Neuron (in vitro differentiated cells): ENCODE measurements around the gene PLA2G2F.
"Not testable (repeated sequence)": the region's sequence is repeated elsewhere in the genome, so short reads cannot be mapped to it uniquely, and the experiment has no call there.

ENCODE experiments used
- H2AFZ ChIP-seq: one replicate; pipeline ENCODE4 v1.6.1; 2013; ENCODE audit warnings: low read depth, mild to moderate bottlenecking, inconsistent platforms, low read length, moderate library complexity
- H3K27me3 ChIP-seq: one replicate; pipeline ENCODE4 v1.6.1; 2013; ENCODE audit warnings: low read length; ENCODE audit not compliant: insufficient read depth
- H3K36me3 ChIP-seq: one replicate; pipeline ENCODE4 v1.6.1; 2013; ENCODE audit warnings: low read length; ENCODE audit not compliant: insufficient read depth
- H3K4me1 ChIP-seq: one replicate; pipeline ENCODE4 v1.6.1; 2013; ENCODE audit warnings: low read length; ENCODE audit not compliant: insufficient read depth
- H3K4me3 ChIP-seq: 2 replicates; pipeline ENCODE4 v1.5.1; 2013; ENCODE audit warnings: mild to moderate bottlenecking, low read length, moderate library complexity
- H3K9me3 ChIP-seq: one replicate; pipeline ENCODE4 v1.6.1; 2013; ENCODE audit warnings: low read length

The PLA2G2F gene

GRCh38 chr1:20123722-20124455, 15.2 kb upstream of the PLA2G2F start:
- Histone ChIP-seq H3K27me3 (no peaks in the 10 kb centered on the region), H3K36me3 (no peaks in the 10 kb centered on the region), H3K4me3 (no peak overlapping the region), H3K9me3 (no peaks in the 10 kb centered on the region), H2AFZ (no peak overlapping the region), H3K4me1 (peaks cover 12% of the 10 kb centered on the region)

- peaks cover 2% of the 10 kb centered on the region for H3K9me3 ChIP-seq
- H3K4me3 ChIP-seq: no peak overlapping the region
- H3K4me1 ChIP-seq: peaks cover 12% of the 10 kb centered on the region
- no peaks in the 10 kb centered on the region for H3K36me3 ChIP-seq
- H2AFZ ChIP-seq: no peak overlapping the region
- H3K27me3 ChIP-seq: no peaks in the 10 kb centered on the region
Observed at GRCh38 chr1:20124456-20125057, 14.6 kb upstream of the PLA2G2F start.

GRCh38 chr1:20125100-20125499, 14.0 kb upstream of the PLA2G2F start:
- Histone ChIP-seq H3K36me3 (no peaks in the 10 kb centered on the region), H3K27me3 (no peaks in the 10 kb centered on the region), H2AFZ (no peak overlapping the region), H3K9me3 (peaks cover 2% of the 10 kb centered on the region), H3K4me3 (no peak overlapping the region), H3K4me1 (peaks cover 12% of the 10 kb centered on the region)

- no peak overlapping the region for H3K4me3 ChIP-seq
- no peak overlapping the region for H2AFZ ChIP-seq
- peaks cover 2% of the 10 kb centered on the region for H3K9me3 ChIP-seq
- peaks cover 12% of the 10 kb centered on the region for H3K4me1 ChIP-seq
- H3K36me3 ChIP-seq: no peaks in the 10 kb centered on the region
- no peaks in the 10 kb centered on the region for H3K27me3 ChIP-seq
Observed at GRCh38 chr1:20126041-20126805, 12.9 kb upstream of the PLA2G2F start.

GRCh38 chr1:20126806-20127440, 12.2 kb upstream of the PLA2G2F start:
- H3K4me3 ChIP-seq: no peak overlapping the region
- H3K27me3 ChIP-seq: no peaks in the 10 kb centered on the region
- H2AFZ ChIP-seq: no peak overlapping the region
- no peaks in the 10 kb centered on the region for H3K36me3 ChIP-seq
- H3K9me3 ChIP-seq: peaks cover 2% of the 10 kb centered on the region
- H3K4me1 ChIP-seq: peaks cover 12% of the 10 kb centered on the region

GRCh38 chr1:20130518-20130917, 8.6 kb upstream of the PLA2G2F start:
- H3K4me1 ChIP-seq, H3K27me3 ChIP-seq, H3K36me3 ChIP-seq, H3K9me3 ChIP-seq, H3K4me3 ChIP-seq, H2AFZ ChIP-seq: not testable (repeated sequence)

- Histone ChIP-seq H3K27me3 (no peaks in the 10 kb centered on the region), H3K36me3 (no peaks in the 10 kb centered on the region), H3K4me1 (no peaks in the 10 kb centered on the region), H2AFZ (no peak overlapping the region), H3K9me3 (no peaks in the 10 kb centered on the region), H3K4me3 (no peak overlapping the region)
Observed at GRCh38 chr1:20134995-20135394, 4.1 kb upstream of the PLA2G2F start.

- Histone ChIP-seq H2AFZ (no peak overlapping the region), H3K4me1 (no peaks in the 10 kb centered on the region), H3K9me3 (no peaks in the 10 kb centered on the region), H3K4me3 (no peak overlapping the region), H3K27me3 (no peaks in the 10 kb centered on the region), H3K36me3 (no peaks in the 10 kb centered on the region)
Observed at GRCh38 chr1:20136249-20136648, 2.9 kb upstream of the PLA2G2F start.

- Histone ChIP-seq H3K27me3 (no peaks in the 10 kb centered on the region), H3K9me3 (no peaks in the 10 kb centered on the region), H3K4me1 (no peaks in the 10 kb centered on the region), H3K4me3 (no peak overlapping the region), H2AFZ (no peak overlapping the region), H3K36me3 (no peaks in the 10 kb centered on the region)
Observed at GRCh38 chr1:20137055-20137454, 2.1 kb upstream of the PLA2G2F start.

- Histone ChIP-seq H3K27me3 (no peaks in the 10 kb centered on the region), H3K4me1 (no peaks in the 10 kb centered on the region), H3K9me3 (no peaks in the 10 kb centered on the region), H3K36me3 (no peaks in the 10 kb centered on the region), H3K4me3 (no peak overlapping the region), H2AFZ (no peak overlapping the region)
Observed at GRCh38 chr1:20137604-20138003, 1.5 kb upstream of the PLA2G2F start.

- H2AFZ ChIP-seq: no peak overlapping the region
- no peak overlapping the region for H3K4me3 ChIP-seq
- no peaks in the 10 kb centered on the region for H3K27me3 ChIP-seq
- H3K9me3 ChIP-seq: no peaks in the 10 kb centered on the region
- H3K4me1 ChIP-seq: no peaks in the 10 kb centered on the region
- no peaks in the 10 kb centered on the region for H3K36me3 ChIP-seq
Observed at GRCh38 chr1:20138346-20138745, 777 bp upstream of the PLA2G2F start.

- Histone ChIP-seq H3K4me1 (no peaks in the 10 kb centered on the region), H3K36me3 (no peaks in the 10 kb centered on the region), H3K9me3 (no peaks in the 10 kb centered on the region), H2AFZ (no peak overlapping the region), H3K27me3 (no peaks in the 10 kb centered on the region), H3K4me3 (no peak overlapping the region)
Observed at GRCh38 chr1:20139776-20140612, 871 bp downstream of the PLA2G2F start.
